GM06990 (cell line): Measurements from ENCODE around the gene KCNJ3.

Experiments used
- DNase-seq: peaks from one replicate; pipeline ENCODE4 v3.0.0-alpha.2; 2011; ENCODE audit not compliant: insufficient read length; ENCODE audit errors: extremely low read depth
- H3K27me3 ChIP-seq: replicated peaks from 2 replicates; pipeline ENCODE4 v1.6.0; 2011; ENCODE audit warnings: low read length; ENCODE audit not compliant: control insufficient read depth, insufficient read depth
- H3K36me3 ChIP-seq: 2 replicates; pipeline ENCODE4 v1.5.1; 2011; ENCODE audit warnings: low read length; ENCODE audit not compliant: control insufficient read depth, insufficient read depth
- H3K4me3 ChIP-seq: replicated peaks from 2 replicates; pipeline ENCODE4 v1.5.1; 2011; ENCODE audit warnings: low read depth, mild to moderate bottlenecking, control low read depth, low read length
- TF ChIP-seq, protein P1 (sequence below): IDR thresholded peaks from 2 replicates; pipeline ENCODE4 v1.5.1; 2011; ENCODE audit warnings: low read length, control low read depth, mild to moderate bottlenecking, inconsistent platforms; ENCODE audit not compliant: insufficient read depth, poor library complexity, severe bottlenecking

Gene KCNJ3

DNA sequence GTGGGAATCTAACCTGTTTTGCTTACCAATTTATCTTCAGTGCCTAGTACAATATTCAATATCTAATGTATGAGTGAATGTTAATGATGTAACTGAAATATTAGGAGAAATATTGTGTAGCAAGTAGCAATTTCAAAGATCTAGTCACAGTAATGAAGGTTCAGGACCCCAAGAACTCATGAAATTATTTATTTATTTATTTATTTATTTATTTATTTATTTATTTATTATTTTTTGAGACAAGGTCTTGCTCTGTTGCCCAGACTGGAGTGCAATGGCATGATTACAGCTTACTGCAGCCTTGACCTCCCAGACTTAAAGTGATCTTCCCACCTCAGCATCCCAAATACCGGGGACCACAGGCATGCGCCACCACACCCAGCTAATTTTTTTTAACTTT lies 126.9 kb downstream of the KCNJ3 start:
- DNase-seq = no peak
- TF ChIP-seq, protein P1, sequence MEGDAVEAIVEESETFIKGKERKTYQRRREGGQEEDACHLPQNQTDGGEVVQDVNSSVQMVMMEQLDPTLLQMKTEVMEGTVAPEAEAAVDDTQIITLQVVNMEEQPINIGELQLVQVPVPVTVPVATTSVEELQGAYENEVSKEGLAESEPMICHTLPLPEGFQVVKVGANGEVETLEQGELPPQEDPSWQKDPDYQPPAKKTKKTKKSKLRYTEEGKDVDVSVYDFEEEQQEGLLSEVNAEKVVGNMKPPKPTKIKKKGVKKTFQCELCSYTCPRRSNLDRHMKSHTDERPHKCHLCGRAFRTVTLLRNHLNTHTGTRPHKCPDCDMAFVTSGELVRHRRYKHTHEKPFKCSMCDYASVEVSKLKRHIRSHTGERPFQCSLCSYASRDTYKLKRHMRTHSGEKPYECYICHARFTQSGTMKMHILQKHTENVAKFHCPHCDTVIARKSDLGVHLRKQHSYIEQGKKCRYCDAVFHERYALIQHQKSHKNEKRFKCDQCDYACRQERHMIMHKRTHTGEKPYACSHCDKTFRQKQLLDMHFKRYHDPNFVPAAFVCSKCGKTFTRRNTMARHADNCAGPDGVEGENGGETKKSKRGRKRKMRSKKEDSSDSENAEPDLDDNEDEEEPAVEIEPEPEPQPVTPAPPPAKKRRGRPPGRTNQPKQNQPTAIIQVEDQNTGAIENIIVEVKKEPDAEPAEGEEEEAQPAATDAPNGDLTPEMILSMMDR = no peak
- Histone ChIP-seq H3K4me3 (no peak overlapping the region), H3K36me3 (no peaks in the 10 kb centered on the region), H3K27me3 (no peaks in the 10 kb centered on the region)

DNA sequence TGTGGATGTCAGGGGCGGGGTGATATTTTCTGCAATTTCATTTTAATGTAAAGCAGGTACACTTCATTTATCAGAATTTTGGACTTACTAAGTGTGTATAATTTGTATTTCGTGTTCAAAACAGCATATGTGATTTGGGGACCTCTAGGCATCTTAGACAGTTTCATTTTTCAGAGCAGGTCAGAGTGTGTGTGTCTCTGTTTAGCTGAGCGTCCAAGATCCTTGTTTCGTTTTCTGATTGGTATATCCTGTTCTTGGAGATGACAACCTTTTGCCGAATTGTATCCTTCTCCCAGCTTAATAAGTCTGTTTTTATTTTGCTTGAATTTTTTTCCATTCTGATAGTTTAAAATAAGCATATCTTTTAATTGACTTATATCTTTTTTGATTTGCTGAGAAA lies 128.3 kb downstream of the KCNJ3 start:
- Histone ChIP-seq H3K27me3 (no peaks in the 10 kb centered on the region), H3K4me3 (no peak overlapping the region), H3K36me3 (no peaks in the 10 kb centered on the region)
- DNase-seq = no peak
- TF ChIP-seq, protein P1 = no peak

DNA sequence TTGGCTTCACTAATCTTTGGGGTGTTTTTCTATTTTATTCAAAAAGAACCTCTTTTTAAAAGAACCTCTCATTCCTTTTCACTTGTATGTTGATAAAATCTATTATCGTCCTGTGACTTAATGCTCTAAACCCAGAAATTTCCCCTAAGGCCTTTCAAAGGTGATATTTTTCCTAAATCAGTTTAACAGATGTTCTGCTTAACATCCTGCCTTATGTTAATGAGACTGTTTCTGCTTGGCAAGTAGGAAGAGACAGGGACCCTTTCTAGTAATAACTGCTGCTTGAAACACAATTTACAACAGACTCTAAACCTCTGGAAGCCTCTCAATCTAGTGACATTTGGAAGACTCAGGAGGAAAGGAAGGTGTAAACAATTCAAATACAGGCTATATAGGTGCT lies 128.8 kb downstream of the KCNJ3 start:
- H3K36me3 ChIP-seq = no peaks in the 10 kb centered on the region
- TF ChIP-seq, protein P1 = no peak
- H3K4me3 ChIP-seq = no peak overlapping the region
- no peaks in the 10 kb centered on the region for H3K27me3 ChIP-seq
- DNase-seq = no peak

DNA sequence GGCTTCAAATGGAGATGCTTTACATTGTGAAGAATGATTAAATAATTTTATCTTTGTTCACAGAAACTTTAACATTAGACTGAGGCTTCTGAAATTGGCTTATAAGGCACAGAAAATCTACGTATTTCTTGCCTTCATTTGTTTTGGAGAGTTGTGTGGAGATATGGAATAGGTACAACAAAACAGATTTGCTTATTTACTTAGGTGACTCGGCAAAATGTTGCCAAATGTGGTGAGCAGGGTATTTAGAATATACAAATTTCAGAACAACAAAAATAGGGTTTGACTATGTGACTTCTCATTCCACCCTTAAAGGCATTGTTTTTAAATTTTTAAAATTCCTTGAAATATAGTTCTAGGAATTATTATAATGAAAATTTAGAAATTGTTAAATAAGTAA lies 134.2 kb downstream of the KCNJ3 start:
- Histone ChIP-seq H3K36me3 (no peaks in the 10 kb centered on the region), H3K4me3 (no peak overlapping the region), H3K27me3 (no peaks in the 10 kb centered on the region)
- no peak for DNase-seq
- TF ChIP-seq, protein P1 = no peak

DNA sequence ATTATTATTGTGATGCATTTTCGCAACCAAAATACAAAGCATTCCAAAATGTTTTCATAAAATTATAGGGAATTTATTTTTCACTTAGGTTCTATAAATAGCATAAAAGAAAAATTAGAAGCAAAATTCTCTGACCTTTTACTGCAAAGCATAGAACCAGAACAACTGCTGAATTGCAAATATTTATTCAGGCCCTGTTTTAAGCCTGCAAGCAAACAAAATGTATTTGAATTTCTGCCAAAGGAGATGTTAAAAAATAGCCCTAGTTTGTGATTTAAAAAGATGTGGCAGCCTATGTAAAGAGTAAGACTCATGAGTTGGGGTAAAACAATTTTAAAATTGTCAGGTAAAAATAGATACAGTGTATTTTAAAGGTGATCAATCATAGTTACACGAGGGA lies 138.1 kb downstream of the KCNJ3 start:
- no peak for DNase-seq
- H3K36me3 ChIP-seq = no peaks in the 10 kb centered on the region
- no peaks in the 10 kb centered on the region for H3K27me3 ChIP-seq
- no peak overlapping the region for H3K4me3 ChIP-seq
- TF ChIP-seq, protein P1 = no peak

DNA sequence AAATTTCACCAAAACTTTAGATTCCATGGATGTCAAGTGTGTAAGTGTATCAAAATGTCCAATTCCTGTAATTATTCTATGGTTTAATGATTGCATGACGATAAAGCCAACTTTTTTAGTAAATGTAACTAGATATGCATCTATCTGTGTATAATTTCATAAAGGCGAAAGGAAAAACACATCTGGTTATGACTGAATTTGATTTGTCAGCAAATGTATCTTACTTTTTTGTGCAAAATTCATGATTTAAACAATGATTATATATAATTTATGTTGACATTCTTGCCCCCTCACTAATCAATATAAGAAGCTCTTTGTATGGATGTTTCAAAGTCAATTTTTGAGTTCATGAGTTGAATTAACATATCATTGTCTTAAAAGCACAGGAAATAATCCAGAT lies 138.5 kb downstream of the KCNJ3 start:
- DNase-seq = no peak
- no peak overlapping the region for H3K4me3 ChIP-seq
- H3K36me3 ChIP-seq = no peaks in the 10 kb centered on the region
- TF ChIP-seq, protein P1 = no peak
- H3K27me3 ChIP-seq = no peaks in the 10 kb centered on the region
